HepG2 (cell line): Measurements from ENCODE around the gene LDB2. TPM values are rescaled to one million over a fixed set of nuclear protein-coding genes. Genes with fewer than 3 reads are reported as not detected.

Experiments used
- ATAC-seq: fragments of 200-7000 bp; cut with Tn5 transposase; 3 replicates; pipeline ENCODE4 v1.9.1; 2020; ENCODE audit warnings: mild to moderate bottlenecking, moderate library complexity
- BruUV-seq: library from RNA; stranded (reverse); fragments of 400-500 nt; replicated peaks from 2 replicates; lab custom pipeline; 2021; lab: Mats Ljungman, UMichigan
- CTCF ChIA-PET: fragments of 300-600 bp; formaldehyde crosslinking; extraction: SDS; loops from one replicate; lab custom pipeline; 2021; ENCODE audit warnings: low total read pairs, inconsistent platforms, low intra/inter-chr PET ratio; lab: Yijun Ruan, JAX
- POLR2A ChIA-PET: fragments of 350-600 bp; sonication (Branson Sonifier 250); formaldehyde crosslinking; loops from one replicate; lab custom pipeline; 2020; ENCODE audit warnings: antibody characterized with exemption, inconsistent platforms; lab: Yijun Ruan, JAX
- DNase-seq: peaks from one replicate; pipeline ENCODE4 v3.0.0-alpha.2; 2015; ENCODE audit warnings: low spot score
- FAIRE-seq: peaks from 3 replicates; lab custom pipeline; 2011; peaks lifted over from hg19 to GRCh38; lab: Jason Lieb, UNC
- H2AFZ ChIP-seq: one replicate; pipeline ENCODE4 v1.6.1; 2011; ENCODE audit warnings: low read length, inconsistent platforms
- H3K27ac ChIP-seq: fragments of 300-600 bp; 3 replicates; pipeline ENCODE4 v1.8.0; 2011; ENCODE audit warnings: mixed run types, mild to moderate bottlenecking, mixed read lengths, low read length, inconsistent platforms; ENCODE audit not compliant: insufficient read depth; ENCODE audit errors: extremely low read length
- H3K27me3 ChIP-seq, 2 experiments: fragments of 200-600 bp in 1 of 2; 2 replicates in 1 of 2; 3 replicates in 1 of 2; pipeline versions ENCODE4 v1.6.0 to v1.8.0; 2011; ENCODE audit warnings: low read length in 2 of 2, mild to moderate bottlenecking in 2 of 2, moderate library complexity in 2 of 2, inconsistent platforms in 1 of 2; ENCODE audit not compliant: insufficient read depth in 2 of 2, control insufficient read depth in 1 of 2
- H3K36me3 ChIP-seq, 2 experiments: fragments of 200-600 bp in 1 of 2; replicated peaks in 1 of 2; 2 replicates in 1 of 2; 3 replicates in 1 of 2; pipeline versions ENCODE4 v1.5.1 to v1.8.0; 2011; ENCODE audit warnings: low read length in 2 of 2, inconsistent platforms in 1 of 2; ENCODE audit not compliant: insufficient read depth in 2 of 2, control insufficient read depth in 1 of 2
- H3K4me1 ChIP-seq: 2 replicates; pipeline ENCODE4 v1.5.1; 2012; ENCODE audit warnings: low read length, inconsistent platforms; ENCODE audit not compliant: insufficient read depth
- H3K4me2 ChIP-seq: 2 replicates; pipeline ENCODE4 v1.6.0; 2011; ENCODE audit warnings: low read depth, low read length, inconsistent platforms
- H3K4me3 ChIP-seq, 3 experiments: fragments of 200-600 bp in 1 of 3; sonication (generic), shearing (Covaris generic) in 1 of 3; replicated peaks in 1 of 3; 2 replicates each; pipeline ENCODE4 v1.5.1; 2011 to 2016; ENCODE audit warnings: low read length in 3 of 3, inconsistent platforms in 2 of 3, low read depth in 2 of 3, mild to moderate bottlenecking in 2 of 3, control low read depth in 1 of 3, mixed read lengths in 1 of 3; ENCODE audit not compliant: insufficient read depth in 1 of 3
- H3K79me2 ChIP-seq: one replicate; pipeline ENCODE4 v1.6.1; 2011; ENCODE audit warnings: low read length, inconsistent platforms; ENCODE audit not compliant: insufficient read depth
- H3K9ac ChIP-seq: 2 replicates; pipeline ENCODE4 v1.6.0; 2011; ENCODE audit warnings: mild to moderate bottlenecking, low read depth, low read length, inconsistent platforms; ENCODE audit not compliant: insufficient read depth
- H3K9me3 ChIP-seq: 2 replicates; pipeline ENCODE4 v1.5.1; 2012; ENCODE audit warnings: mild to moderate bottlenecking, low read length
- H4K20me1 ChIP-seq: 2 replicates; pipeline ENCODE4 v1.6.0; 2011; ENCODE audit warnings: inconsistent platforms, mild to moderate bottlenecking, low read length, moderate library complexity; ENCODE audit not compliant: insufficient read depth
- ARNT2 ChIP-seq: sonication (generic); formaldehyde crosslinking; IDR thresholded peaks from 2 replicates; pipeline ENCODE4 v1.8.0; 2022; ENCODE audit warnings: mild to moderate bottlenecking, low read depth, missing genetic modification reagents, moderate library complexity
- HNRNPK ChIP-seq: fragments of 200-400 bp; formaldehyde crosslinking; IDR thresholded peaks from 2 replicates; pipeline ENCODE4 v1.6.1; 2018; ENCODE audit warnings: low read length, low read depth, moderate library complexity, mild to moderate bottlenecking; ENCODE audit not compliant: poor library complexity, severe bottlenecking
- MIER3 ChIP-seq: IDR thresholded peaks from 2 replicates; pipeline ENCODE4 v1.6.1; 2016; ENCODE audit warnings: missing compliant biosample characterization, borderline replicate concordance
- ZNF335 ChIP-seq: sonication (generic); formaldehyde crosslinking; IDR thresholded peaks from 2 replicates; pipeline ENCODE4 v1.4.0; 2020; ENCODE audit warnings: missing genetic modification reagents
- ZNF572 ChIP-seq: sonication (generic); formaldehyde crosslinking; IDR thresholded peaks from 2 replicates; pipeline ENCODE4 v1.5.1; 2020; ENCODE audit warnings: mild to moderate bottlenecking, missing genetic modification reagents
- ZNF772 ChIP-seq: sonication (generic); formaldehyde crosslinking; IDR thresholded peaks from 2 replicates; pipeline ENCODE4 v1.5.0; 2020; ENCODE audit warnings: mild to moderate bottlenecking, missing genetic modification reagents
- WGBS: methylation state at CpG from one replicate; pipeline ENCODE4 v1.1.6; 2017; ENCODE audit warnings: low lambda C conversion rate; 5-methylcytosine and 5-hydroxymethylcytosine counted together
- in situ Hi-C: cut with HindIII; loops from 2 replicates; pipeline ENCODE4 v1.10.0; 2017; ENCODE audit warnings: low pct_unique_long_range_greater_than_20kb; ENCODE audit not compliant: extremely low pct_ligation_motif_present
- intact Hi-C: fragments of 100-400 bp; cut with micrococcal nuclease; formaldehyde crosslinking; loops from one replicate; pipeline ENCODE4 v1.10.0; 2022; ENCODE audit not compliant: unreplicated experiment
- polyA plus RNA-seq, 8 experiments: library from polyadenylated mRNA; depleted of rRNA in 3 of 8; stranded (reverse) in 7 of 8; unstranded in 1 of 8; fragments of >200 nt; fragmentation: Illumina TruSeq in 4 of 8; extraction: Trizol in 4 of 8; gene quantifications; 2 replicates each; pipeline versions ENCODE4 v1.2.1 to v1.2.3, GENCODE V29; 2011 to 2016; ENCODE audit warnings: low read depth in 4 of 8, missing spikeins in 1 of 8, mixed read lengths in 1 of 8; ENCODE audit not compliant: insufficient read depth in 1 of 8
- total RNA-seq, 5 experiments: library from RNA; depleted of rRNA; stranded (reverse); fragments of >200 nt; fragmentation: Illumina TruSeq; extraction: Trizol; gene quantifications; 2 replicates each; pipeline ENCODE4 v1.2.3, GENCODE V29; 2016; ENCODE audit warnings: low read depth in 1 of 5
- TF ChIP-seq, protein P1 (sequence below): sonication (generic); formaldehyde crosslinking; IDR thresholded peaks from 2 replicates; pipeline ENCODE4 v1.8.1; 2023; ENCODE audit warnings: mild to moderate bottlenecking, missing genetic modification reagents
- TF ChIP-seq, protein P2 (sequence below), 2 experiments: sonication (generic) in 1 of 2; formaldehyde crosslinking in 1 of 2; IDR thresholded peaks; 2 replicates each; pipeline versions ENCODE4 v1.4.0 to v1.6.1; 2016 to 2020; ENCODE audit warnings: borderline replicate concordance in 1 of 2, low read depth in 1 of 2, mild to moderate bottlenecking in 1 of 2, missing genetic modification reagents in 1 of 2

The LDB2 gene
- total and polyA plus RNA-seq, 2 of the 13 experiments (the other 11 are each of a cell fraction or from before 2014, with no cell fraction given) = not detected

DNA sequence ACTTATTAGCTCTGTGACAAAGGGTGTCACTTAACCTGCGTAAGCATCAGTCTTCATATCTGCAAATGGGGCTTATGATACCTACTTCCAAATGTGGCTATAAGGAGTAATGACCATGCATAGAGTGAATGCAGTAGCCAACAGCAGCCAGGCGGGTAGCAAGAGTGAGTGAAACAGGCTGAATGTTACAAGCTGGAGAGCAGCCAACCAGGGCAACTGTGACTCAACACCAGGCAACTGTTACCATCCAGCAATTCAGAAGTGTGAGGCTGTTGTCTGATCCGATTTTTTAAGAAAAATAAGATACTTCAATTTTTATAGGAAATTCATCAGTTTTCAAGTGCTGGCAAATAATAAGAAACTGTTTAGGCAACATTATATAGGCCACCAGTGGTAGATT is 401.9 kb downstream of the LDB2 start:
- FAIRE-seq (no peak), ATAC-seq (no peak), DNase-seq (no peak)
- no peaks in the 10 kb centered on the region for H3K27me3 ChIP-seq
- no peaks in the 10 kb centered on the region for H3K79me2 ChIP-seq
- H3K9me3 ChIP-seq = no peaks in the 10 kb centered on the region
- intact Hi-C loops (no loop called here), in situ Hi-C loops (no loop called here)
- no peaks in the 10 kb centered on the region for H4K20me1 ChIP-seq
- POLR2A ChIA-PET = no interaction called here
- WGBS = 26% methylated on average over 3 of the region's 3 CpGs
- CTCF ChIA-PET = no interaction called here
- H3K4me3 ChIP-seq = no peak overlapping the region
- TF ChIP-seq ARNT2 (CRISPR knock-in tag) = no peak
- TF ChIP-seq ZNF772 (CRISPR knock-in tag) = no peak
- no peak for TF ChIP-seq ZNF572 (CRISPR knock-in tag)
- TF ChIP-seq ZNF335 (CRISPR knock-in tag) = no peak
- H2AFZ ChIP-seq = no peak overlapping the region
- H3K4me1 ChIP-seq = no peaks in the 10 kb centered on the region
- BruUV-seq = no TSS peak
- no peak overlapping the region for H3K4me2 ChIP-seq
- H3K36me3 ChIP-seq = no peaks in the 10 kb centered on the region
- no peak overlapping the region for H3K9ac ChIP-seq
- no peak overlapping the region for H3K27ac ChIP-seq

DNA sequence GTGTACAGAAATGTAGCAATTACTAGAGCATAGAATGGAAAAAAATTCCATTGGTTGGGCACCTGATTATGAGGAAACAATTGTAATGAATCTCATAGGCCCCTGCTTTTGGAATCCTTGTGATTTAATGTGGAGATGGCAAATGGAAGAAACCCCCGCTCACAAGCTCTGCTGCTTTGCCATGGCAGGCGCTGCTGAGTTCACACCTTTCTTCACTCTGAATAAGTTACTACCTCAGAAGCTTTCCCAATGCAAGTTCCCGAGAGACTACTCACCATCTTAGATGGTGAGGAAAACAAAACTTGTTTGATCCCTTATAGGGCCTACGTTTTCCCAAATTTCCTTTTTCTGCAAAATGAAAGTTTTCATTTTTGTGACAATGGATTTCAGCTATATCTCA is 405.6 kb downstream of the LDB2 start:
- Histone ChIP-seq H3K4me2 (no peak overlapping the region), H3K27me3 (no peaks in the 10 kb centered on the region), H3K4me1 (no peaks in the 10 kb centered on the region), H3K9me3 (no peaks in the 10 kb centered on the region), H3K27ac (no peak overlapping the region), H3K79me2 (no peaks in the 10 kb centered on the region), H4K20me1 (no peaks in the 10 kb centered on the region), H3K36me3 (no peaks in the 10 kb centered on the region), H3K4me3 (no peak overlapping the region), H3K9ac (no peak overlapping the region), H2AFZ (no peak overlapping the region)
- ChIA-PET POLR2A (no interaction called here), CTCF (no interaction called here)
- DNase-seq (no peak), ATAC-seq (no peak), FAIRE-seq (no peak)
- 39% methylated on average over 4 of the region's 4 CpGs for WGBS
- intact Hi-C loops (no loop called here), in situ Hi-C loops (no loop called here)
- BruUV-seq = no TSS peak
- TF ChIP-seq HNRNPK = no peak
- TF ChIP-seq, protein P1, sequence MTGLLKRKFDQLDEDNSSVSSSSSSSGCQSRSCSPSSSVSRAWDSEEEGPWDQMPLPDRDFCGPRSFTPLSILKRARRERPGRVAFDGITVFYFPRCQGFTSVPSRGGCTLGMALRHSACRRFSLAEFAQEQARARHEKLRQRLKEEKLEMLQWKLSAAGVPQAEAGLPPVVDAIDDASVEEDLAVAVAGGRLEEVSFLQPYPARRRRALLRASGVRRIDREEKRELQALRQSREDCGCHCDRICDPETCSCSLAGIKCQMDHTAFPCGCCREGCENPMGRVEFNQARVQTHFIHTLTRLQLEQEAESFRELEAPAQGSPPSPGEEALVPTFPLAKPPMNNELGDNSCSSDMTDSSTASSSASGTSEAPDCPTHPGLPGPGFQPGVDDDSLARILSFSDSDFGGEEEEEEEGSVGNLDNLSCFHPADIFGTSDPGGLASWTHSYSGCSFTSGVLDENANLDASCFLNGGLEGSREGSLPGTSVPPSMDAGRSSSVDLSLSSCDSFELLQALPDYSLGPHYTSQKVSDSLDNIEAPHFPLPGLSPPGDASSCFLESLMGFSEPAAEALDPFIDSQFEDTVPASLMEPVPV (CRISPR knock-in tag) = no peak
- TF ChIP-seq, protein P2, sequence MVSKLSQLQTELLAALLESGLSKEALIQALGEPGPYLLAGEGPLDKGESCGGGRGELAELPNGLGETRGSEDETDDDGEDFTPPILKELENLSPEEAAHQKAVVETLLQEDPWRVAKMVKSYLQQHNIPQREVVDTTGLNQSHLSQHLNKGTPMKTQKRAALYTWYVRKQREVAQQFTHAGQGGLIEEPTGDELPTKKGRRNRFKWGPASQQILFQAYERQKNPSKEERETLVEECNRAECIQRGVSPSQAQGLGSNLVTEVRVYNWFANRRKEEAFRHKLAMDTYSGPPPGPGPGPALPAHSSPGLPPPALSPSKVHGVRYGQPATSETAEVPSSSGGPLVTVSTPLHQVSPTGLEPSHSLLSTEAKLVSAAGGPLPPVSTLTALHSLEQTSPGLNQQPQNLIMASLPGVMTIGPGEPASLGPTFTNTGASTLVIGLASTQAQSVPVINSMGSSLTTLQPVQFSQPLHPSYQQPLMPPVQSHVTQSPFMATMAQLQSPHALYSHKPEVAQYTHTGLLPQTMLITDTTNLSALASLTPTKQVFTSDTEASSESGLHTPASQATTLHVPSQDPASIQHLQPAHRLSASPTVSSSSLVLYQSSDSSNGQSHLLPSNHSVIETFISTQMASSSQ (IDR thresholded peaks at IDR 0.05; ENCODE audit: low read depth) = no peak
- TF ChIP-seq, protein P2 (CRISPR knock-in tag; IDR thresholded peaks at IDR 0.05; ENCODE audit: borderline replicate concordance) = no peak
- no peak for TF ChIP-seq MIER3 (CRISPR knock-in tag)
